OCI-LY3 (cell line): Measurements from ENCODE around the gene AFAP1.

Experiments used
- H2AFZ ChIP-seq: fragments of 200-600, 300-600 bp; shearing (Covaris generic); 2 replicates; pipeline ENCODE4 v1.6.0; 2014; ENCODE audit warnings: antibody characterized with exemption, low read depth, low read length
- H3K27ac ChIP-seq: fragments of 200-600, 300-600 bp; sonication (generic); 2 replicates; pipeline ENCODE4 v1.5.1; 2014; ENCODE audit warnings: mild to moderate bottlenecking, low read length, moderate library complexity, mixed read lengths
- H3K27me3 ChIP-seq: fragments of 200-600, 300-600 bp; sonication (generic); 2 replicates; pipeline ENCODE4 v1.6.1; 2014; ENCODE audit warnings: low read depth, low read length, mixed read lengths
- H3K36me3 ChIP-seq: fragments of 200-600, 300-600 bp; sonication (generic); replicated peaks from 2 replicates; pipeline ENCODE3; 2014; ENCODE audit warnings: low read depth, low read length, mixed read lengths
- H3K4me1 ChIP-seq: fragments of 300-600, 200-600 bp; sonication (generic); 2 replicates; pipeline ENCODE4 v1.6.1; 2014; ENCODE audit warnings: low read length, mixed read lengths
- H3K4me2 ChIP-seq: fragments of 200-600, 300-600 bp; sonication (generic); 2 replicates; pipeline ENCODE4 v1.6.1; 2014; ENCODE audit warnings: low read length, mixed read lengths
- H3K4me3 ChIP-seq: fragments of 300-600, 200-600 bp; sonication (generic); 2 replicates; pipeline ENCODE4 v1.5.1; 2014; ENCODE audit warnings: antibody characterized with exemption, mild to moderate bottlenecking, low read length, moderate library complexity
- H3K79me2 ChIP-seq: fragments of 300-600, 200-600 bp; shearing (Covaris generic); 2 replicates; pipeline ENCODE4 v1.6.1; 2014; ENCODE audit warnings: mild to moderate bottlenecking, low read length, mixed read lengths
- H3K9ac ChIP-seq: fragments of 300-600, 200-600 bp; shearing (Covaris generic); 2 replicates; pipeline ENCODE4 v1.6.0; 2014; ENCODE audit warnings: mild to moderate bottlenecking, low read length, moderate library complexity
- H3K9me3 ChIP-seq: fragments of 200-600, 300-600 bp; shearing (Covaris generic); 2 replicates; pipeline ENCODE4 v1.6.1; 2014; ENCODE audit warnings: low read length, mixed read lengths; ENCODE audit not compliant: insufficient read depth
- H4K20me1 ChIP-seq: fragments of 200-600, 300-600 bp; sonication (generic); 2 replicates; pipeline ENCODE4 v1.6.1; 2016; ENCODE audit warnings: low read length, mixed read lengths; ENCODE audit not compliant: insufficient read depth
- CTCF ChIP-seq: fragments of 200-600, 300-600 bp; sonication (generic); IDR thresholded peaks from 2 replicates; pipeline ENCODE4 v1.5.1; 2014; ENCODE audit warnings: antibody characterized with exemption, low read length, low read depth
- EZH2phosphoT487 ChIP-seq: fragments of 200-600 bp; shearing (Covaris generic); IDR thresholded peaks from 2 replicates; pipeline ENCODE4 v1.6.1; 2018; ENCODE audit warnings: antibody characterized with exemption, mixed run types, low read depth

AFAP1 gene

GRCh38 chr4:7837597-7838135 lies 102.0 kb downstream of the AFAP1 start:
- Histone ChIP-seq H3K79me2 (no peaks in the 10 kb centered on the region), H3K4me2 (no peak overlapping the region)

DNA sequence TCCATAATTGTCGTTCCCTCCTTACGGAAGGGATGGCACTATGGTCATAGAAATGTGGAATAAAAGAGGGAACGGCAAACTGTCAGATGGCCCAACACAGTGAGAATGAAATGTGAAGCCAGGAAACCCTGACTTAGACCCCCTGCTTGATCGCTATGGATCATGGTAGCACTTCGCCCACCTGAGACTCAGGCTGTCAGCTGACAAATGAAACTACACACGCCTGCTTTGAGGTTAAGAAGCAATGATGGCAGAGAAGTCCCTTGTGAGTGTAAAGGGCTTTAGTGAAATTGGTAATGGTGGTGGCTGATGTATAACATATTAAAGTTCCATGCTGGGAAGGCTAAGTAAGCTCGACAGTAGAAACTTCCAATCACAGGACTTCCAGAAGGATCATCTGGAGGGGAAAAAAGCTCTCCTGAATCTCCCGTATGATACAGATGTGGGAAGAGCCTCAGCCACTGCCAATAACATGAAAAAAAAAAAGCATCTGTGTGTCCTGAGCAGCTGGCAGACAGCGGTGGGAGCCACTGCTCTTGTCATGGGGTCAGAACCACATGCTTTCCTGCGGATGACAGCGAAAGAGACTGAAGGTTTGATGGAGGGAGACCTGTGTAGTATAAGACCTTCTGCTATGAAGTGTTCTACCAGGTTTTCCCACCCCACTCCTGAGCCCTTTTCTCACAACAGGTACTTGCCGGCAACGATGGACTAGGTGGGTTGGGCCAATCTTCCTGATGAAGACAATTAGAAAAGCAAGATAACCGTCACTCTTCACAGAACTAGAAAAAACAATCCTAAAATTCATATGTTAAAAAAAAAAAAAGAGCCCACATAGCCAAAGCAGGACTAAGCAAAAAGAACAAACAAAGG lies 107.6 kb downstream of the AFAP1 start:
- Histone ChIP-seq H3K27me3 (peaks cover 7% of the 10 kb centered on the region; the same call in 1 of the 2 replicates), H3K9me3 (no peaks in the 10 kb centered on the region), H2AFZ (no peak overlapping the region), H3K4me2 (no peak overlapping the region), H3K79me2 (no peaks in the 10 kb centered on the region), H3K4me1 (no peaks in the 10 kb centered on the region), H3K27ac (no peak overlapping the region), H4K20me1 (no peaks in the 10 kb centered on the region), H3K9ac (no peak overlapping the region), H3K36me3 (no peaks in the 10 kb centered on the region), H3K4me3 (no peak overlapping the region)
- TF ChIP-seq CTCF (no peak), EZH2phosphoT487 (no peak)

More at GRCh38 chr4:7837597-7838135, 102.0 kb downstream of the AFAP1 start:
- peaks cover 6% of the 10 kb centered on the region; the same call in 1 of the 2 replicates for H3K27me3 ChIP-seq
- no peak overlapping the region for H3K9ac ChIP-seq
- no peaks in the 10 kb centered on the region for H3K36me3 ChIP-seq
- no peaks in the 10 kb centered on the region for H4K20me1 ChIP-seq
- H2AFZ ChIP-seq, result no peak overlapping the region
- TF ChIP-seq EZH2phosphoT487 (no peak), CTCF (no peak)
- no peak overlapping the region for H3K4me3 ChIP-seq
- no peaks in the 10 kb centered on the region for H3K9me3 ChIP-seq
- H3K27ac ChIP-seq, result no peak overlapping the region
- no peaks in the 10 kb centered on the region for H3K4me1 ChIP-seq

GRCh38 chr4:7831330-7831729 lies 108.3 kb downstream of the AFAP1 start:
- no peak for TF ChIP-seq EZH2phosphoT487
- no peak for TF ChIP-seq CTCF
- Histone ChIP-seq H3K27me3 (peaks cover 7% of the 10 kb centered on the region; the same call in 1 of the 2 replicates), H3K79me2 (no peaks in the 10 kb centered on the region), H3K27ac (no peak overlapping the region), H3K36me3 (no peaks in the 10 kb centered on the region), H3K4me2 (no peak overlapping the region), H3K4me3 (no peak overlapping the region), H3K4me1 (no peaks in the 10 kb centered on the region), H4K20me1 (no peaks in the 10 kb centered on the region), H2AFZ (no peak overlapping the region), H3K9ac (no peak overlapping the region), H3K9me3 (no peaks in the 10 kb centered on the region)

- Histone ChIP-seq H3K27me3 (peaks cover 7% of the 10 kb centered on the region; the same call in 1 of the 2 replicates), H3K4me2 (no peak overlapping the region), H3K36me3 (no peaks in the 10 kb centered on the region), H4K20me1 (no peaks in the 10 kb centered on the region), H3K4me1 (no peaks in the 10 kb centered on the region), H3K9ac (no peak overlapping the region), H3K27ac (no peak overlapping the region), H3K4me3 (no peak overlapping the region), H3K9me3 (no peaks in the 10 kb centered on the region), H2AFZ (no peak overlapping the region), H3K79me2 (no peaks in the 10 kb centered on the region)
- TF ChIP-seq EZH2phosphoT487 (no peak), CTCF (no peak)
Observed at GRCh38 chr4:7830747-7831146, 108.9 kb downstream of the AFAP1 start.
